ENCODE results near the gene BCL2. TPM values are rescaled to one million over a fixed set of nuclear protein-coding genes. Genes with fewer than 3 reads are reported as not detected.

Gene BCL2
- total RNA-seq, 1 experiment from 2014 or later = 1.3 TPM

DNA sequence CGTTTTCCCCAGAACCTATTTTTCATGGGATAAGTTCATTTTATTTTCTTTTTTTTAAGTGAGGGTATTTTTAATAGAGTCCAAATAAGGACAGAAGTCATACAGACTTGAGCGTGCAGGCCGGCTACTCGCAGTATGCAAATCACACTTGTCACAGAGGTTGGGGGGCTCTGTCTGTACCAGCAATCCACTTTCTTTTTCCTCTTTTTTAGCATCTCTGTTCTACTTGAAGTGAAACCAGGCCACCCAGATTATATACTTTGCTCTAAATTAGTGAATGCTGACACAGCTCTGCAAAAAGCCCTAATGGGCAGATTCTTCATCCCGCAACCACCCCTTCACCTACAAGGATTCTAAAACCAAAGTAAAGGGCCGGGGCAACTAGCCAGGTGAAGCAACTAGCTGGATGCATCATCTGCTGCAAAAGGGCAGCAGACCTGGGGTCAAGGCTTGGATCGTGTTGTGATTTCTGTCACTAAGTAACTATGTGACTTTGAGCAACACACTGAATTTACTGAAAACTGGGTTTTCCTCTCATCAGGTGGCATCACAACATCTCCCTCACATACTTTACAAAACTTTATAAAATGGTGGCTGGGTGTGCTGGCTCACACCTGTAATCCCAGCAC is 29.1 kb upstream of the BCL2 start:
- Histone ChIP-seq H3K27ac (ENCODE audit: insufficient read length, low read depth, low read length) (no peak overlapping the region), H4K20me1 (ENCODE audit: control insufficient read depth, insufficient read depth, insufficient read length) (no peaks in the 10 kb centered on the region), H3K4me2 (ENCODE audit: insufficient read depth, insufficient read length, low read length) (no peak overlapping the region), H3K27me3 (ENCODE audit: insufficient read depth, low read length) (no peaks in the 10 kb centered on the region), H2BK12ac (ENCODE audit: insufficient read length, low read depth, low read length) (no peak overlapping the region), H2AFZ (ENCODE audit: low read length) (no peak overlapping the region), H2BK15ac (ENCODE audit: low read depth, low read length) (no peak overlapping the region), H2BK20ac (ENCODE audit: low read depth, low read length, poor library complexity, severe bottlenecking) (no peak overlapping the region), H3K4ac (ENCODE audit: low read depth, low read length) (no peak overlapping the region), H3K9me3 (ENCODE audit: control insufficient read depth, low read depth, low read length) (no peaks in the 10 kb centered on the region), H3T11ph (ENCODE audit: low read length) (no peak overlapping the region), H3K18ac (ENCODE audit: insufficient read length, low read depth, low read length) (no peak overlapping the region), H3K4me1 (ENCODE audit: insufficient read depth, low read length) (no peaks in the 10 kb centered on the region), H4K5ac (ENCODE audit: insufficient read length, low read depth, low read length) (no peak overlapping the region), H3K23me2 (ENCODE audit: insufficient read length, low read depth, low read length, poor library complexity, severe bottlenecking) (no peaks in the 10 kb centered on the region), H3K14ac (ENCODE audit: insufficient read depth, low read length) (no peak overlapping the region), H4K8ac (replicated peaks; ENCODE audit: insufficient read length, low read depth, low read length) (no peak overlapping the region), H3K79me1 (ENCODE audit: insufficient read depth, low read depth, low read length, poor library complexity, severe bottlenecking) (no peaks in the 10 kb centered on the region), H3K23ac (ENCODE audit: insufficient read length, low read depth, low read length) (no peak overlapping the region), H3K56ac (ENCODE audit: insufficient read length, low read depth, low read length) (no peak overlapping the region), H3K79me2 (ENCODE audit: insufficient read depth, low read length) (no peaks in the 10 kb centered on the region), H4K91ac (ENCODE audit: insufficient read length, low read depth, low read length) (no peak overlapping the region), H2BK120ac (ENCODE audit: low read depth, low read length, poor library complexity, severe bottlenecking) (no peak overlapping the region), H2AK5ac (ENCODE audit: insufficient read length, low read length) (no peak overlapping the region), H3K9ac (ENCODE audit: extremely low read depth, insufficient read length, low read length) (no peak overlapping the region), H2BK5ac (ENCODE audit: insufficient read length, low read length) (no peak overlapping the region)
- H3K27me3 Mint-ChIP-seq (ENCODE audit: low read depth) = no peaks in the 10 kb centered on the region
- WGBS (ENCODE audit: extremely low coverage, insufficient read length, low lambda C conversion rate) = no CpG with 5 or more reads among the region's 7 CpGs
- no peak overlapping the region for H3K4me3 Mint-ChIP-seq
- H3K36me3 Mint-ChIP-seq (ENCODE audit: insufficient read depth in 1 of 3, low read depth in 3 of 3) = peaks cover 21 to 79% (median 63%) of the 10 kb centered on the region in 3 experiments; a peak in 6 of 7 replicates
- no peak overlapping the region for H3K27ac Mint-ChIP-seq
- TF ChIP-seq, protein P1, sequence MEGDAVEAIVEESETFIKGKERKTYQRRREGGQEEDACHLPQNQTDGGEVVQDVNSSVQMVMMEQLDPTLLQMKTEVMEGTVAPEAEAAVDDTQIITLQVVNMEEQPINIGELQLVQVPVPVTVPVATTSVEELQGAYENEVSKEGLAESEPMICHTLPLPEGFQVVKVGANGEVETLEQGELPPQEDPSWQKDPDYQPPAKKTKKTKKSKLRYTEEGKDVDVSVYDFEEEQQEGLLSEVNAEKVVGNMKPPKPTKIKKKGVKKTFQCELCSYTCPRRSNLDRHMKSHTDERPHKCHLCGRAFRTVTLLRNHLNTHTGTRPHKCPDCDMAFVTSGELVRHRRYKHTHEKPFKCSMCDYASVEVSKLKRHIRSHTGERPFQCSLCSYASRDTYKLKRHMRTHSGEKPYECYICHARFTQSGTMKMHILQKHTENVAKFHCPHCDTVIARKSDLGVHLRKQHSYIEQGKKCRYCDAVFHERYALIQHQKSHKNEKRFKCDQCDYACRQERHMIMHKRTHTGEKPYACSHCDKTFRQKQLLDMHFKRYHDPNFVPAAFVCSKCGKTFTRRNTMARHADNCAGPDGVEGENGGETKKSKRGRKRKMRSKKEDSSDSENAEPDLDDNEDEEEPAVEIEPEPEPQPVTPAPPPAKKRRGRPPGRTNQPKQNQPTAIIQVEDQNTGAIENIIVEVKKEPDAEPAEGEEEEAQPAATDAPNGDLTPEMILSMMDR (conservative IDR thresholded peaks at IDR 0.05) = no peak
- no peak for DNase-seq
- H3K9me3 Mint-ChIP-seq = no peaks in the 10 kb centered on the region
- no peaks in the 10 kb centered on the region for H3K4me1 Mint-ChIP-seq

Measured in H9 (cell line).